Activated CD4-positive, alpha-beta T cell treated with anti-CD3 and anti-CD28 coated beads, Interleukin-2, amount 50 U/mL, for 24 hours (primary cell): ENCODE data around the gene RSPO1.

Source experiments
- DNase-seq, 2 donors: peaks; one replicate each; pipeline ENCODE4 v3.0.0-alpha.2; 2020; ENCODE audit warnings: low read depth in 1 of 2, low spot score in 1 of 2

The RSPO1 gene

GRCh38 chr1:37657620-37658412, 23.1 kb upstream of the RSPO1 start:
- DNase-seq = no peak

DNA sequence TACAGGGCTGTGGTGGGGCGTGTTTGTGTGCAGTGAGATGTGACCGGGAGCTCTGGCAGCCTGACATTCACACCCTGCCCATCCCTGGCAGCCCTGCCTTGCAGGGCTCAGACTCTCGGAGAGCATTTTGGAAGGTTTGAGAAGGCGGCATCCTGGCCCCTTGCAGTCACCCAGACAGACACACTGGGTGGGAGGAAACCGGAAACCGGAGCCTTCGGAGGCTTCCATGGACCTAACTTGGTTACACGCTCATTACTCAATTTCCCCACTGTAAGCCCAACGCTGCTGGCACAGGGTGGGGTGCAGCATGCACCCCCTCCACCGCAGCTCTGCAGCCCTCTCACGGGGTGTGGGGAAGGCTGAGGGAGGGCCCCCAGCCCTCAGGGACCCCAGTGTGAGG, 22.2 kb upstream of the RSPO1 start:
- no peak for DNase-seq

- DNase-seq = no peak
Observed at GRCh38 chr1:37656026-37656425, 21.3 kb upstream of the RSPO1 start.

DNA sequence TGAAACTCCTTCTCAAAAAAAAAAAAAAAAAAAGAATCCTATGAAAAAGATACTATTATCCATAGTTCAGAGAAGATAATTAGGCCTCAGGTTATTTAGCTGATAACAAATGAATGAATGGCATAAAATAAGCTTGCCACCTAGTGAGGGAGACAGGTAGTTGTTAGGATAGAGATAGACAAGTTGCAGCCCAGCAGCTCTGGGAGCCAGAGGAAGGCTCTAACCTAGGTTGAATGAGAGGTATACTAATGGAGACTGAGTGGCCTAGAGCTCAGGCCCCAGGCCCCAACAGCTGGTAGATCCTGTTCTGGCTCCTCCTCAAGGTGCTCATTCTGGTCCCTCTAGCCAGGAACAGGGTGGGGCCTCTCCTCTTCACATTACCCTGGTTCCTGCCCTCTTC, 20.6 kb upstream of the RSPO1 start:
- no peak for DNase-seq

DNA sequence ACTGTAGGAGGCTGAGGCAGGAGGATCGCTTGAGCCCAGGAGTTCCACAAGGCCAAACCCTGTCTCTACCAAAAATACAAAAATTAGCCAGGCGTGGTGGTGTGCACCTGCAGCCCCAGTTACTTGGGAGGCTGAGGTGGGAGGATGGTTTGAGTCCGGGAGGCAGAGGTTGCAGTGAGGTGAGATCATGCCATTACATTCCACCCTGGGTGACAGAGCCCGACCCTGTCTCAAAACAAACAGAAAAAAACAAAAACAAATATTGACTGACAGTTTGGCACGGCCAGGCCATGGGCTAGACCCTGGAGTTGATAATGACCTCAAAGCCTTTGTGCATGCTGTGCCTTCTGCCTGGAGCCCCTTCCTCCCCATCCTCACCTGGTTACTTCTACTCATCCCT, 19.2 kb upstream of the RSPO1 start:
- no peak for DNase-seq

DNA sequence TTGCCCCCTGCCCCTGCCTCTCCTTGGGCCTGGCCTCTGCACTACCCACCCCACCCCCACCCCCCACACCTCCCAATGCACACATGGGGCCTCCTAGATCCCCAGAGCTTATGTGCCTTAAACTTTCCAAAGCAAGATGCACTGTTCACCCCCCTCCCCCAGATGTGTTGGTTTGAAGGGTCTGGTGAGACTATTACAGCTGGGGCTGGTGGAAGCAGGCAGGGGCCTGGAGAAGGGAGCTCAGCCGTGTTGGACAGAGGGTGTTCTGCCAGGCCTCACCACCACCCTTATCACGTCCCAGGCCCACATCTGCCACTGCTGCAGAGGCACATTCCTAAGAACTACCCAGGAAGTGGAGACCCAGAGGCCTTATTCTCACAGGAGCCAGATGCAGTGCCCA, 18.3 kb upstream of the RSPO1 start:
- DNase-seq = no peak

DNA sequence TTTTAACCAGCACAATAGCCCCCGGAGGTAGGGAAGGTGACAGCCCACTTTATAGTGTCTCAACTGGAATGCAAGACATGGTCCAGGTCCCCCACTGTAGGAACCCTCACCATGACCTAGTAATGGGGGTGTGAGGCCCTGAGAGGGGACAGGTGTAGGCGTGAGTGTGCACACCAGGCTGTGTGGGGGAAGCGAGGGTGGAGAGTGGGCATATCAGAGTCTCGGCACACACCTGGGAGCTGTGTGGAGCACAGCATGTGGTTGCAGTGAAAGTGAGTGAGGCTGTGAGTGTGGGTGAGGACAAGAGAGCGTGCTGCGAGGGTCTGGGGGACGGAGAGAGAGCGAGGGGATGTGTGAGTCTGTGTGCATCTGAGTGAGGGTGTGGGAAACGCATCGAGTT, 17.1 kb upstream of the RSPO1 start:
- DNase-seq = no peak

DNA sequence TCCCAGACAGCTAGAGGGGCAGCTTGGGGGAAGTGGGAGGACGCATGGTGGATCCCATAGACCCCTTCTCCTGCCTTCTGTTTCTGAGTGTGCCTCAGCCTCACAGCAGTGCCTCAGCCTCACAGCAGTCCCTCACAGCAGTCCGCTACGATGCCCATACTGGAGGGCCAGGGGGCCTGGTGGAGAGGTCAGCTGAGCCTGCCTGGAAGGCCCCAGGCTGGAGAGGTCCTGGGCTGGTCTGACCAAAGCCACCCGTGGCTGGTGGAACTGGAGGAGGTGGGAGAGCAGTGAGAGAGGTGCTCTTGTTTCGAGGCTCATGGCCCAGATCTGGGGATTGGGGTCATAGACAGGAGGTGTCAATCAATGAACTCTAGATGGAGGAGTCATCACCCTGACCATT, 16.0 kb upstream of the RSPO1 start:
- DNase-seq = no peak

- no peak for DNase-seq
Observed at GRCh38 chr1:37650173-37650572, 15.5 kb upstream of the RSPO1 start.

GRCh38 chr1:37647281-37647680, 12.6 kb upstream of the RSPO1 start:
- DNase-seq = no peak

DNA sequence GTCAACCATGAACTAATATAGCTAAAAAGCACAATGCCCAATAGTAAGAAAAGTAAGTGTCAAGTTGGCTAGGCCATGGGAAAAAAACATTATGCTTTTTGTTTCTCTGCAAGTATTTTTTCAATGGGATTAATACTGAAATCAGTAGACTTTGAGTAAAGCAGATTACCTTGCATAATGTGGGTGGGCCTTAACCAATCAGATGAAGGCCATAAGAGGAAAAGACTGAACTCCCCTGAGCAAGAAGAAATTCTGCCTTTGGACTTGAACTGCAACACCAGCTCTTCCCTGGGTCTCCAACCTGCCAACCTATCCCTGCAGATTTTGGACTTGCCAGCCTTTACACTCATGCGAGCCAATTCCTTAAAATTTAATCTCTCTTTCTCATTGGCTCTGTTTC, 6.4 kb upstream of the RSPO1 start:
- no peak for DNase-seq

GRCh38 chr1:37636435-37636834, 1.7 kb upstream of the RSPO1 start:
- DNase-seq = no peak

DNA sequence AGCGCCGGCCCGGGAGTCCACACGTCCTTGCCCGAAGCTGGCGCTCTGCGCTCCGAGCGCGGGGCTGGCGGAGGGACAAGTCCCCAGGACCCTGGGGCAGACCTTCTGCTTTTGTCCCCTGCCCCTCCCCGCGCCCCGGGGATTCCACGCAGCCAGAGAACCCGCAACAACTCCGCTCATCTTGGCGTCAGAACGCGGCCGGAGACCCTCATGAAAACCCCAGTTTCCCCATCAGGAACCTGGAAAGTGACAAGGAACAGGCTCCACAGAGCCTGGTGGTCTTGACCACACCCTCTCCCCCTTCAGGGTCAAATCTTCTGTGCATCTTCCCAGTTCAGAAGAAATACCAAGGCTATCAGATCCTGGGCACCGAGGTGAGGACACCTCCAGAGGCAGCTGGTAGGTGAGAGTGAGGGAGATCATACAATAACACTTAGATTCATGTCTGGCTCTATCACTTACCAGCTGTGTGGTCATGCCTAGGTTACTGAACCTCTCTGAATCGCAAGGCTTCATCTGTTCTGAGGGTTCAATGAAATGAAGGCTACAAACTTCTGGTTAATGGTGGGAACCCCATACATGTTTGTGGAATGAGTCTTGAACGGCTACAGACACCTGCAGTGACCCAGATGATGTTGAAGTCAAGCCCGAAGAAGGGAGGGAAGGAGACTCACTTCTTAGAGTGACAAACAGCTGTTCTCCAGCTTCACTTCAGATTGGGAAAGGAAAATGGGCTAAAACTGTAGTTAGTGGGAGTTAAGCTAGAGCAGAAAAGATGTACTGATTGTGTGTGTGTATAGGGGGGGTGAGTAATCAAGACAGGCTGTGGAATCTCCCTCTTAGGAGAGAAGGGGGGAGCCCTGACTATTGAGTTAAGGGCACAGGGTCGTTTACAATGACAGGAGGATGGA, 555 bp upstream of the RSPO1 start:
- DNase-seq = no peak

DNA sequence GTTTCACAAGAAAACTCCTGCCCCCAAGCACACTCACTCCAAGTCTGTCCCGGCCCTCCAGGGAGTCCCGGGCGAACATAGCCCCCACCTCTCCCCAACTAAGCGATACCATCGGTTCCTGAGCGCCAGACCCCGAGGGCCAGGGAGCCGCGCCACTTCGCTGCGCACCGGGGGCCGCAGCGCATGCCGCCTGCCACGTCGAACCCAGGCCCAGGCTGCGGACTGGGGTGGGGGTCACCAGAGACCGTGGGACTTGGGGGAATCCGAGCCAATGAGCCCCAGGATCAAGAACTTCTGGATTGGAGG, 801 bp downstream of the RSPO1 start:
- no peak for DNase-seq

DNA sequence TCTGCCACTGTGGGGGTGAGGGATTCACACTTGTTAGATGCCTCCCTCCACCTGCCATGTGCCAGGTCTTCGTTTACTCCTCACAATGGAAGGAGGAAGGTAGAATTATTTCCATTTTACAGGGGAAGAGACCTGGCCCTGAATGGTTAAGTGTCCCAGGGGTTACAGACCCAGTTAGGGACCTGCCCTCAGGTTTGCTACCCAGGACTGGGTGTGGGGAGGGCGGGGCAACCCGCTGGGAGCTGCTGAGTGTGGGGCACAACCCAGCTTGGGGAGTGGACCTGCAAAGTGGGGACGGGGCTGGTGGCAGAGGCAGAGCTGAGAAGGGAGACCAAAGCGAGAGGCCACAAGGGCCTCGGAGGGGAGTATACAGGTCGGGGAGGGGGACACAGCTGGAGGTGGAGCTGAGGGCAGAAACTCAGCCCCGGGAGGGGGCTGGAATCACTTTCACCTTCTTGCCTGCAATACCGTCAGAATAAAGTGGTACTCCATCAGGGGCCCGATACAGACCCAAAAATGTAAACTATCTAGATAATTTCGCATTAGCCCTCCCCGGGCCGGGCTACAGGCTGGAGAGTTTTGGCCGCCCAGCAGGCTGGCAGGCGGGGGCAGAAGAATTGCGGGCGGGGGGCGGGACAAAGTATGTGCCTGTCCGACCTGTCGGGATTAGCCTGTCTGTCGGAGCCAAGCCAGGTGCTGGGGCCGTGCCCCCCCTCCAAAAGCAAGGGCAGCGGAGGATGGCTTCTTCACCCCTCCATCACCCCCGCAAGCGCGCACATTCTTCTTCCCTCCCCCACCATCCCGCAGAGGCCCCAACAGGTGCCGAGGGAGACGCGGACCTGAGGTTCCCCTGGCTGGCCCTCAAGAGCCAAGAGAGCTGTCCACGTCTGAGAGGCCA, 1.4 kb downstream of the RSPO1 start:
- no peak for DNase-seq

GRCh38 chr1:37631036-37631435, 3.7 kb downstream of the RSPO1 start:
- DNase-seq = no peak

DNA sequence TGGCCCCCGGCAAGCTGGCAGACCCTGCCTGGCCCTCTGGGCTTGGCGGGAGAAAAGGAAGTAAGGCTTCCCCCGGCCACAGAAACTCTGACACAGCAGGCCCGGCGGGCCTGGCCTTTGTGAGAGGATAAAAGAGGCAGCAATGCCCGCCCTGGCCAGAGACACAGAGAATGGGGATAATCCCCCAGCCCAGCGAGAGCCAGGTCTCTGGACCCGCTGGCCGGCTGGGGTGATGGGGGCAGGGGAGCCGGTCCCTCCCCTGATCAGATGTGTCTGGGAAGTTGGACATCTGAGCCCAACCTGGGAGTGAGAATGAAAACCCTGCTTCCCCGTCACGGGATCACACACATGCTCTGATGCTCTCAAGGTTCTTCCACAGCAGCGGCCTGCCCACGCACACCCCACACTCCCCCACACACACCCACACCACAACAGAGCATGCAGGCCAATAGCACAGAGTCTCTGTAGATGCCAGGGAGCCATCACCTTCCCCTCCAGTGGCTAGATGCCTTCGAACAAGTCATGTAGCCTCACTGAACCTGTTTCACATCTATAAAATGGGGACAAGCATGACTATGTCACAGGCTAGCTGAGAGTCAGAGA, 4.2 kb downstream of the RSPO1 start:
- DNase-seq = no peak

GRCh38 chr1:37629726-37630425, 4.8 kb downstream of the RSPO1 start:
- DNase-seq = no peak

DNA sequence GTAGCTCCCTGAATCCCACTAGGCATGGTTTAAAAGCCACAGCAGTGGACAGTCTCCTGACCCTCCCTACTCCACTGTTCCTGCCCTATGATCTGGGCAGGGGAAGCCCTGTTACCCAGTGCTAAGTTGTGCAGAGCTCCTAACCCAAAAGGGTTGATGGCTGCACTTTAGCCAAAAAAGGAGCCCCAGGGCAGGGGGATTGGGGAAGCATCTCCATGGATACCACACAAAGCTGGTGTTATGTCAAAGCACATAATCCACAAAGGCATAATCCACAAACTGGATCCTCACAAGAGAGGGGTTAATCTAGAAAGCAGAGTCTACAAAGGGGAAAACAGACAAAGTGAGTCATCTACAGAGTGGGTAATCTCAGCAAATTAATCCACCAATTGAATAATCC, 5.7 kb downstream of the RSPO1 start:
- DNase-seq = no peak

DNA sequence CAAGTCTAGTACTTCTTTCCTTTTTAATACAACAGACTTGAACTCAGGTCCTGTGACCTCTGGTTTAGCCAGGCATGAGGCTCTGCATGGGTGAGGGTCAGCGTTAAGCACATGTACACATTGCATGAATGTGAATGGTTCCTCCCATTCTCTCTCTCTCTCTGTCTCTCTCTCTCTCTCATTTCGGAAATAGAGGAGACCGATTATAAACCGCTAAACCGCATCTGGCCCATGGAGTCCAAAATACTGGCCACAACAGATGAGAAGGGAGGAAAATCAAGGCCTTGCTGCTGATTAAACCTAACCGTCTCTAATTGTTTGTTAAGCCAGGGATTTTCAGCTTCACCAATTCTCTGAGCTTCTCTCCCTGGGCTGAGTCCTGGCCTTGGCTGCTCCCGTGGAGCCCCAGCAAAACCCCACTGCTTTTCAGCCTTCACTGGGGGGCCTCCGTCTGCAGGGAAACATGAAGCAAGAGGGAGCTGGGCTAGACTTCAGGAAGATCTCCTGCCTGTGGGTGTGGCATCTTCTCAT, 6.6 kb downstream of the RSPO1 start:
- DNase-seq = no peak
